GM19351 (cell line): ENCODE measurements around the gene ZNF536.
"Not testable (repeated sequence)": the region's sequence is repeated elsewhere in the genome, so short reads cannot be mapped to it uniquely, and the experiment has no call there.

ENCODE experiments used
- ATAC-seq: cut with Tn5 transposase; IDR thresholded peaks from one replicate; pipeline ENCODE4 v1.9.1; 2021; ENCODE audit warnings: mild to moderate bottlenecking, moderate library complexity; ENCODE audit not compliant: unreplicated experiment

The ZNF536 gene

DNA sequence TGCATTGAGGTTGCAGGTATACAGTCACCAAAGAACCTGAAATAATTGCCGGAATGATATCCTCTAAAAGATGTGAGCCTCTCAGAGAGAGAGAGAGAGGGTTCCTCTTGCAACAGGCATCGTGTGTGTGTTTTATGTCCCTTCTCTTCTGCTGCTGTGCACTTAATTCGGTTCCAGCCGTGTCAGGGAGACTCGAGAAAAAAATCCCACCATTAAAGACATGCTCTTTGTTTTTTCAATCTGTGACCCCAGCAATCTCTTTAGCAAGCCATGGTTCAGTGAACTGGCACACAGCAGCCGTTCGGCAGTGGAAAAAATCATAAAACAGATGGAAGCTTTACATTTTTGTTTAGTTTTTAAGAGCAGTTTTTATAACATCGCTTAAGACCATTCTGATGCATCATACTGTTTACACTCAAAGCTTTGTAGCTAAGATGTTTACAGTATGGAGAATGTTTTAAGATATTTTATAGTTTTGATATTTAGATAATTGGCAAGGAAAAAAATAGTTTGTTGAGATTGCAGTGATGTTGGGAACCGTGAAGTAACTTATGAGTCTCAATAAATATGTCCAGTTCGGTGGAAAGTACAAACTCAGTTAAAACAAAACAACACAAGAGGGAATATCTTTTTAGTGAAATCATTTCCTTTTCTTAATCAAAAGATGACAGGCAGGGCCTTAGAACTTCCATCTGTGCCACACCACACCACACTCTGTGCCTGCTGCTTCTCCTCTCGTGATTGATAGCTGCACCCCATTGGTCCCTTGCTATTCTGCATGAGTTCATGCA is 31.2 kb upstream of the ZNF536 start:
- ATAC-seq, result no peak

DNA sequence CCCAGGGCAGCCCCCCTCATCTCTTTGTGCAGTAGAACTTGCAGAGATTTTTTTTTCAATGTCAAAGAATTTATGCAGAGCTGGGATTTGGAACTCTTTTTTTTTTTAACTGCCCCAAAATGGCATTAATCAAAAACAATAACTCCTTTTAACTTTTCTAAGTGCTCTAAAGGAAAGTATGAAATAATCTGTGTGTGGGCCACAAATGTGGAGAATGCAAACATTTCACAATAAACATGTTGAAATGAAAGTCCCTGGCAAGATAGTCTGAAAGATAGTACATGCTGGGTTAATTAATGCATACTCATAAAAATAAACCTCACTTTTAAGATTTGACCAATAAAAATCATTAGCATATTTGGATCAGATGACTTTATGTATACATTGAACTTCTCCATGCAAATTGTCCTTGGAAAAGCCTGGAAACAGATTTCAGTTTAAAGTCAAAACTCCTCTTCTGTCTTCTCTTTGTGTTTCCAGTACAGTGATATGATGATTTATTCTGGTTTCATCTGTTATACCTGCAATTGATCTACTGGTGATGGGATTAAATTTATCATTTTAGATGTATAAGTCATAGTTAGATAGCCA is 30.5 kb upstream of the ZNF536 start:
- no peak for ATAC-seq

DNA sequence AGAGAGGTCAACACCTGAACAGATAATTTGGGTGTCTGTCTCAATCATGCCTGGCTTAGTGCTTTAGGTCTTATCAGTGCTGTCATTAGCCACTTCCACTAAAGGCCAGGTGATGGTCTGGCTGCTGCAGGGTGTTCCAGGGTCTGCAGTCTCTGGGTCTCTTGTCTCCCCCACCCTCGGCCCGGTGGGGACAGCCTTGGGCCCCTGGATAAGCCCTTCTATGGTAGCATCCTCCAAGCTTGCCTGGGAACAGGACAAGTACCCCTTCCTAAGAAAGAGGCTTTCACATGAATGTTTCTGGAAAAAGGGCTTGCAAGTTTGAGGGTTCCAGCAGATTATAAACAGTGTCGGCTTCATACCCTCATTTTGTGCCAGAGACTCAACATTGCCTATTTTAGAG is 29.3 kb upstream of the ZNF536 start:
- ATAC-seq, result no peak

DNA sequence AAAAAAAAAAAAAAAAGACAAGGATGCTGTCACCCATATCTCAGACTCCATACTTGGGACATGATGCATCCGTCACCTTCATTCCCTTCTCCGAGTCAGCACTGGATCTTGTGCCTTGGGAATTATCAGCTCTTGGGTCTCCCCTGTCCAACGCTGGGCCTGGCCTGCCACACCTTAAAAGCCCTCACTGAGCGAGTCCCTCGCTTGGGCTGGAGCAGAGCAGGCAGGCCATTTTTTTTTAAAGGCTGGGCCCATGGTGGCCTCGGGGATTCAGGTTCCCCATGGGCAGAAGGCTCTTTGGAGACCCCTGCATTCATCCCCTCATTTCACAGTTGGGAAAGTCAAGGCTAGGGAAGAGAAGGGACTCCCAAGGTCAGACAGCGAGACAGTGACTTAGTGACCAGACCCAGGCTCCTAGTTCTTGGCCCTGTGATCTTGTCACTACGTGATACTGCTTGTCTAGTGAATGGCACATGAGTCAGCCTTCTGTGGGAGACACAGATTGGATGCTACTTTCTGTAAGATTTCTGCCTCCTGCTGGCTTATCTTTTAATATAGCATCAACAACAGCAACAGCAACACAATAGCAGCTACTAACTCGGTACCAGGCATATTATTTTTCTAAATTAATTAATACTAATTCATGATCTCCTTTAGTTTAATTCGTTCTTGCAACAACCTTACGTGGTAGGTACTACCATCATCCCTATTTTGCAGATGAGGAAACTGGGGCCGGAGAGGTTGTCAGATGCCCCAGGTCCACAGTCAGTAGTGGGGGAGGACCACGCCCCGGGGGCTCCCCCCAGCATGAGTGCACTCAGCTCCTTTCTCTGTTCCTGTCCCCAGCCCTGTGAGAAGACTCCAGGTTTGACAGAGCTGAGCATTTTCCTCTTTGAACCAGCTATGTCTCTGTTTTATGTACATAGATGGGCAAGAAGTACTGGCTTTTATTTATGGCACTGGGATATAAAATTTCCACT is 27.4 kb upstream of the ZNF536 start:
- no peak for ATAC-seq

DNA sequence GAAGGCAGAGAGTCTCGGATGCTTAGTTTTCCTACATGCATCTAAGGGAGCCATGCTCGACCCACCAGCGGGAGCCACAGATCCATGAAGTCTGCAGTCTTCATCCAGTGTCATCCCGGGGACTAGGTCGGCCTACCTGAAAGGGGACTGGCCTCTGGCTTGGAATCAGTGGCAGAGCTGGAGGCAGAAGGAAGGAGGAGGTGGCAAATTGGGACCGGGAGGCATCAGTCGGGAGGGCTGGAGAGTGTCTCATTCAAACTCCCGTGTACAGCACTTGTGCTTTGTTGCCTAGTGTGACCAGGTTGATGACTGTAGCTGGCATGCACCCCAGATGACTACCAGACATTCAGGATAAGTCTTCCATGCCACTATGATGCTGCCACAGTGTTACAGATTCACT is 26.5 kb upstream of the ZNF536 start:
- ATAC-seq, result no peak

- not testable (repeated sequence) for ATAC-seq
Observed at GRCh38 chr19:30346468-30346867, 25.7 kb upstream of the ZNF536 start.

GRCh38 chr19:30349131-30349730 is 23.0 kb upstream of the ZNF536 start:
- no peak for ATAC-seq

DNA sequence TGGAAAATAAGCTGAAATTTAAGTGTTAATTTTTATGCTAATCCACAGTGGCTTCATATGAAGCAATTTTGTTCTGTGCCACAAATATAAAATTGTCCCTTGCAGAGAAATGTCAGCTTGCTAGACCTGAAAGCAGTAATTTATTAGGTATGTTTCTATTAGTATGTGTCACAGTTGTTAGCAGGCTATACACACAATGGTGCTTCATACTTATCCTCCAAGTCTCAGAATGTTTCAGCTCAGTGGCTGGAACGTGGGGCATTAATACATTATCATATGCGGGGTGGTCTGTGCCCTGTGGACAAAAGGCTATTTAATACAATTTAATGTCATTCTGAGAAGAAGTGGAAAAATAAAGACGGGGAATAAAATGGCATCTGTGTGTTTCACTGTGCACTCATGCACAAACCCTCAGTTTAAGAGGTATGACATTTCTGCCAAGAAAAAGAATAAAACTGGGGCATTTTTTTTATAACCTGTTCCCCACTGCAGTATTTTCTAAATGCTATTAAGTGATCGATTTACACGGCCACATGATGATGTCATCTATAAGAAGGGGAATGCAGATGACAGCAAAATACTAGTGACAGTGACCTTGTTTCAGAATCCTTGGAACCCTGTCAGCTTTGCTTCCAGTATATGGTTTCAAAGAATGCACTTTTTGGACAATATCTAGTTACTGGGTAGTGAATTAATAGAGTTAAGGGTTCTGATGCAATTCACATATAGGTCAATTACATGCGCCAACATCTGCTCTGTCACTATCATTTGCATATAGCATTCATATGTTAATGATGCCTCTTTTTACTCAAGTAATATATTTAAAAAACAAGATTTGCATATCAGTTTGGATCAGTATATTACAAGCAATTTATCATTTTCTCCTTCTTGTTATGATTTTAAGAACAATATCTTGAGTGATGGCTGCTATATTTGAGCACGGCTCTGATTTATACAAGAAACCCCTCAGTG is 21.2 kb upstream of the ZNF536 start:
- no peak for ATAC-seq

DNA sequence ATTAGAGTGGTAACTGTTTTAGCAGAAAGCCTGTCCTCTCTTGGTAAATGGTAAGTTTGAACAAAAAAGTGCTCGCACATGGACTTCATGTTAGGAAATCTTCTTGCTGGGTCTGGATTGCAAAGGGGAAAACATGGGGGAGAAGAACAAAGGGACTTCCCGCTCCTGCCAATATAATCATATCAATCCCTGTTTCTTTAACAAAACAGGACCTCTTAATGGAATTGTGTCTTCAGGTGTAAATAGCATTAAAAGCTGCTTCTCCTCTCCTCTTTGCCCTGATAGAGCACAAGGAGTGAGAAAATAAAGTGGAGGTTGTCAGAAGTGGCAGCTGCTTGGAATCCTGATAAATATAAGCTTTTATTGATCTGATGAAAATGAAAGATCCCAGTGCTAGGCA is 20.4 kb upstream of the ZNF536 start:
- ATAC-seq, result no peak

DNA sequence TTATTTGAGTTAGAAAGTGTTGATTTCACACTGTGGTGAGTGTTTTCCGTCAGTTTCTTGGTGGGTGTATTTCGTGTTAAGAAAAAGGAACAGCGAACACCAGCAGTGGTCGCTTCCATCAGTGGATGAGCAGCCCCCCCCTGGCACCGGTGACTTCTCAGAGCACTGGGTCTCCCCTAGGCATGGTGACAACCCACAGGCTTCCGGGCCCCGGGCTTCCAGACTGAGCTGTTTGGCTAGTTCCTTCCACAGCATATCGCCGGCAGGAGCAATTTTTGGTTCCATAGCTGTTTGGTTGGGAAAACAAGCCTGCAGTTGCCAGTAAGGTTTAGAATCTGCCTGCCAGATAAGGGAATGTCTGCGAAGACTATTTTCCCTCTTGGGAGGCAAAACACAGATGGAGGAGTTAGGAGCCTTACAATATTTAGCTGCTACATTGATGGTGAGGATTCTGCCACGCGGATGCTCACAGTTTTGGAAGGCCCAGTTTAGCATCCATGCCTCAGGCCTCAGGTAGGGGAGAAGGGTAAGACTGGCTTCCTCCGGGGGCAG is 18.7 kb upstream of the ZNF536 start:
- no peak for ATAC-seq

DNA sequence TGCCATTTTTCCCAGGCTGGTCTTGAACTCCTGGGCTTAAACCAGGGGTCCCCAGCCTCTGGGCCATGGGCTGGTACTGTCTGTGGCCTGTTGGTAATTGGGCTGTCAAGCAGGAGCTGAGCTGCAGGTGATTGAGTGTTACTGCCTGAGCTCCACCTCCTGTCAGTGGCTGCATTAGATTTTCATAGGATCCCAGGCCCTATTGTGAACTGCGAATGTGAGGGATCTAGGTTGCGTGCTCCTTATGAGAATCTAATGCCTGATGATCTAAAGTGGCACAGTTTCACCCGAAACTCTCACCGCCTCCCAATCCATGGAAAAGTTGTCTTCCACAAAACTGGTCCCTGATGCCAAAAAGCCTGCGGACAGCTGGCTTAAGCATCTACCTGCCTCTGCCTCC is 16.6 kb upstream of the ZNF536 start:
- no peak for ATAC-seq

- ATAC-seq, result no peak
Observed at GRCh38 chr19:30356951-30357579, 15.1 kb upstream of the ZNF536 start.

GRCh38 chr19:30357580-30357954 is 14.6 kb upstream of the ZNF536 start:
- no peak for ATAC-seq

- ATAC-seq, result no peak
Observed at GRCh38 chr19:30358319-30358718, 13.9 kb upstream of the ZNF536 start.

DNA sequence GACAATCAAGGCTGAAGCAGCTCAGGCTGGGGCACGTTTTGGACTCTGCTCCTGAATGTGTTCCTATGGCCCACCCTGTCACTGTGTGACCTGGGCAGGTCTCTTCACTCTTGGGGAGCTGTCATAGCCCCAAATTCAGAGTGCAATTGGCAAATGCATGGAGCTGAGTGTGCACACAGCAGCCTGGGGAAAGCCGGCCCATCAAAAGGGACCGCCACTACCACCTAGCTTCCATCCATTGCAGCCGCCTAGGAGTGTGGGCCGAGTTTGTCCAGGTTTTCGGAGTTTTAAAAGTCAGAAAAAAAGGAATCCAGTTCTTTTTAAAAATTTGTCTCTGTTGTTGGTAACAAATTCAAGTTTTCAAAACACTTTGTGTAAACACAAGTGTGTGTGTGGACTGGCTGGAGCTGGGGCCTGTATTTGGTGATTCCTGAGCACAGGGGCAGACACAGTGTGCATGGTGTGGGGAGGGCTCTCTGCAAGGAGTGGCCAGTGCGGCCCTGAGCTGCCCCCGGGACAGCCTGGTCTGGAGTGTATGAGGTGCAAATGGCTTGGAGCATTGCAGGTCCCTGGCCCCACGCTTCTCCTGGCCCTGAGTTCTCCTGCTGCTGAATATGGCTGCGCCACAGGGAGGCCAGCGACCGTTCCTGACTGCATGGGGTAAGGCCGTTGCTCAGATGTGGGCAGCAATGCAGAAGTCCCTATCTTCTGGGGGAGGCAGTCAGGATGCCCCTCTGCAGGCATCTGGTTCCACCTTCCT is 13.2 kb upstream of the ZNF536 start:
- ATAC-seq, result no peak

DNA sequence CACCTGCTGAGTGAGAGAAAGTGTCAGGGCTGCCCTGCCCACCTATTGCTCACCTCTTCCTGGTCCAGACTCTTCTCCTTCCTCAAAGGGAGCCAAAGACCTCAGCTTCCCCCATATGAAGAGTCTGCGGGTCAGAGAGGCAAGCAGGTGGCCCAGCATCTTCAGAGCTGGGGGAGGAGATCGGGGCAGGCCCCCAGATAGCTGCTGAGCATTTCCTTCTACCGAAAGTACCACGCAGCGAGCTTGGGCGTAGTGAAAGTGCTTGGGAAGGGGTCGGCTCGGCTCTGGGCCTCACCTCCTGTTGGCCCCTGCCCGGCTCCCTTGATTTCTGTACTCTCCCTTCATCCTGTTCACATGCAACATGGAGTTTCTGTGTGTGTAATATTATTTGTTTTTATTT is 12.2 kb upstream of the ZNF536 start:
- ATAC-seq, result no peak

- ATAC-seq, result no peak
Observed at GRCh38 chr19:30360376-30361106, 11.6 kb upstream of the ZNF536 start.

DNA sequence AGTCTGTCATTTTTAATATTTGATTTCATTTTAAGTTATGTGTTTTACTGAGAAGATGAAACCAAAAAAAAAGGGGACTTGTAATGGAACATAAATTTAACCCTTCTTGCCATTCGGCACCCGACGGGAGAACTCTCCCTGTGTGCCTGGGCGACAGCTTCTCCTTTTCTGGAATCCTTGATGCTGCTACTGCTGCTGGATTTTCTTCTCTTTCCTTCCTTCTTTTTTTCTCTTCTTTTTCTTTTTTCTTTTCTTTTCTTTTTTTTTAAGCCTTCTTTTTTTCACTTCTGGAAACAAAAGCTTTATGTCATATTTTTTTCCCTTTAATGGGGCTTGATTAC is 11.1 kb upstream of the ZNF536 start:
- no peak for ATAC-seq
